ENCODE results near the gene OR5AS1.
"Not testable (repeated sequence)": the region's sequence is repeated elsewhere in the genome, so short reads cannot be mapped to it uniquely, and the experiment has no call there.

OR5AS1 gene

DNA sequence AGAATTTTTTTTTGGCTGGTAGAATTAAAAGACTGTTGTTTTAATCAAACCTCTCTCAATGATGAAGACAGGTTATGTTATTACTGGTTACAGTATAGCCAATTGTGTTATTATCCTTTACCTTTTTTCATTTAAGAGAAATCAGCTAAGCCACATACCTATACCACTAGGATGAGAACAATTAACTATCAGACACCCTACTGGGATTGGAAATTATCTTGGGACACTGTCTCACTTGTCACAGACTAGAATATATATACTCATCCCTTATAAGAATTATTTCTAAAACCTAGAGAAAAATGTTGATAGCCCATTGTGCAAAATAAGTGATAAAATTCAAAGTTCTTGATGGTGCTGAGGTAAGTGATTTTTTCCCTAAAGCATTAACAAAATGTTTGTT is at the start of gene OR5AS1:
Gene OR5AS1 (plus strand): TSS at position 301 of the 400 bp plus-strand sequence. CDS start 2,765 bp downstream, outside the sequence.
- DNase-seq (ENCODE audit: low spot score), result no peak

DNA sequence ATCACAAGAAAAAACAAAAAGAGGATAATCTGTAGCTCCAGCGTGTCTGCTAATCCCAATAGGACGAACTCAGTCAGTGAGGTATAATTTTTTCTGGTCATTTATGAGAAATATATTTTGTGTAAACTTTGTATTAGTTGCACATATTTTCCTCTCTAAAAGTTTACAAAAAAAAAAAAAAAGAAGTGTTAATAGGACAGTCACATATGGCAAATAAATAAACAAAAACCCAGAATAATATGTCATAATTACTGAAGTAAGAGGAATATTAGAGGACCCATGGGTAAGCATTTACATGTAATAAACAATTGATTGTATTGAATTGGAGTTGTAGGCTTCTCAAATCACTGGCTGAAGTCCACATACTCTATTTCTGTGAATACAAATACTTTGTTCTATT is 32.9 kb upstream of the OR5AS1 start, which contains the start of gene OR5F1:
Gene OR5F1 (minus strand): TSS at position 101 of the 400 bp plus-strand sequence. CDS start 0 bp downstream, at position 101.
- DNase-seq (ENCODE audit: low spot score), result no peak

DNA sequence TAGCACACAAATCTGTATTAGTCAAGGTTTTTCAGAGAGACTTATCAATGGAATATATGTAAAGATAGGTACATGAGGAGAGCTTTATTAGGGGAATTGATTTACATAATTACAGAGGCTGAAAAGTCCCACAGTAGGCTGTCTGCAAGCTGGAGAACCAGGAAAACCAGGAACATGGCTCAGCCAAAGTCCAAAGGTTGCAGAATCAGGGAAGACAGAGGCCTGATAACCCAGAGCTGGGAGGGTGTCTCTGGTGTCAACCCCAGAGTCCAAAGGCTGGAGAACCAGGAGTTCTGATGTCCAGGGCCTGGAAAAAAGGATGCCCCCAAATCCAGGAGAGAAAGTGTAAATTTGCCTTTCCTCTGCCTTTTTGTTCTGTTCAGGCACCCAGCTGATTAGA is 16.7 kb upstream of the OR5AS1 start:
- no peak for DNase-seq (ENCODE audit: low spot score)

DNA sequence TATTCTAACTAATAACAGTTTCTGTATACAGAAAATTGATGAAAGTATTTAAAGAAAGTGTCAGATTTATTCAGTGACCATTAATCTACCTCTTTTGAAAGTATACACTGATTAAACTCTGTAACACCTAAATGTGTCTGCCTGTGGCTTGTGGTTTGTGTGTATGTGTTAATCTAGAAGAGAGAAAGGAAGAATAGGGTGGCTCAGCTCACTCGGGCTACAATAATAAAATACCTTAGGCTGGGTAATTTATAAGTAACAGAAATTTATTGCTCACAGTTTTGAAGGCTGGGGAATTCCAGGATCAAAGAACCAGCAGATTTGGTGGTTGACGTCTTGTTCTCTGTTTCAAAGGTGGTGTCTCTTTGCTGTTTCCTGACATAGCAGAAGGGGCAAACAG is 13.6 kb upstream of the OR5AS1 start:
- no peak for DNase-seq (ENCODE audit: low spot score)

DNA sequence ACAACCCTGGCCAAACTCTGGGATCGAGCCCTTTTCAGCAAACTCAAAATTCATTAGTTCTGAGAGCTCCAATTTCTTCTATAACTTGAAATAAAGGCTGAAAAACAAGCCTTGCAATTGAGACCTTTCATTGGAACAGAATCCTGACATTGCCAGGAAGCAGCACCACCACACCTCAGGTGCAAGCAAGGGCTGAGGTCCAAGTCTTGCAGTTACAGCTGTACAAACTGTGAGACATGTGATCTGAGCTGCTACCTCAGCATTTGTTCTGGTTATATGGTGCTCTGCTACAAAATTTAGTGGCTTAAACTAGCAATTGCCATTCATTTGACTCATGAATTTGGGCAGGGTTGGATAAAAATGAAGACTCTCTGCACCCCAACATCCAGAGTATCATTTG is 18.1 kb downstream of the OR5AS1 start:
- DNase-seq (ENCODE audit: low spot score), result no peak

DNA sequence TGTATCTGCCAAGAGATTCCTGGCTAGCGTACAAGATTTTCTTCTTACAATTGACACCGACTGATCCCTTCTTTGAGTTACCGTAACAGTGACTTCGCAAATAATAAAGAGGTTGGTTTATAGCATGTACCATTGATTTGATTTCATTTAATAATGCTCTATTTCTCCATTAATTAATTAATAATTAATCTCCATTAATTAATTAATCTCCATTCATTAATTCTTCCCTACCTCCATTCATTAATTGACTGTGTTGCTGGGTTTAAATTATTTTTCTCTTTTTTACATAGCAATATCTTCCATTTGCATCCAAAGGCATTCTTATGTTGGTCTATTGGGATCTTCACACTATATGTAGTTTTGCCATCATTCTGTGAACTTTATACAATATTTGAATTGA is 21.0 kb downstream of the OR5AS1 start:
- DNase-seq (ENCODE audit: low spot score), result no peak

DNA sequence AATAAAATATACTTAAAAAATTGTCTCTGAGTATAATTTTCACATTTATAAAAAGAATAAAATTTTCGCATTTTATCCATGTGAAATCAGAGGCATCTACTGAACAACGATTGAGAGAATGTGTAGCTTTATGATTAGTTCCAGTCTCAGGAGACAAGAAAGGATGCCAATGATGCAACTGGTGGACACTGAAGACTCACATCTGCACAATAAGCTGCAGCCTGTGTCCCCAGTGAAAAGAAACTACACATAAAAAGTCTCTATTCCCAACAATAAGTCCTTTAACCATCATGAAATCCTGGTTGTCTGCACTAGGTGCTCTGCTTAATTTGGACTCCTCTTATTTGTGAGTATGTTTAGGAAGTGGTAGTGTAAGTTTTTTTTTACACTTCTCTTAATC is 22.0 kb downstream of the OR5AS1 start:
- no peak for DNase-seq (ENCODE audit: low spot score)

DNA sequence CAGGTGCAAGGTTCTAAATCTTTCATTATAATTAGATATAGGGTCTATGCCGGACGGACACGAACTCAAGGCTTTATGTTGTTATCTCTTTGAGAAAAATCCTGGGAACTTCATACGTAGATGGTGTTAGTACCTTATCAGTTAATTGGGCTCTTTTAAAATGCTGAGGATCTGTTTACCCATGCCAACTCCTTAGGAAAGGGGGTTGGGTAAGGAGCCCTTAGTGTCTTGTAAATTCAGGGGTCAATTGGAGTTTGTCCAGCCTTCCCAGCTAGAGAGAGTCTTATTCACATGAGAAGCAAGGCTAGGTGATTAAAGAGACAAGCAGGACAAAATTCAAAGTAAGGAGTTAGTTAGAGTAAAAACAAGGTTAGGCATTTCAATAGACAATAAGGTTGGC is 28.9 kb downstream of the OR5AS1 start:
- not testable (repeated sequence) for DNase-seq (ENCODE audit: low spot score)

DNA sequence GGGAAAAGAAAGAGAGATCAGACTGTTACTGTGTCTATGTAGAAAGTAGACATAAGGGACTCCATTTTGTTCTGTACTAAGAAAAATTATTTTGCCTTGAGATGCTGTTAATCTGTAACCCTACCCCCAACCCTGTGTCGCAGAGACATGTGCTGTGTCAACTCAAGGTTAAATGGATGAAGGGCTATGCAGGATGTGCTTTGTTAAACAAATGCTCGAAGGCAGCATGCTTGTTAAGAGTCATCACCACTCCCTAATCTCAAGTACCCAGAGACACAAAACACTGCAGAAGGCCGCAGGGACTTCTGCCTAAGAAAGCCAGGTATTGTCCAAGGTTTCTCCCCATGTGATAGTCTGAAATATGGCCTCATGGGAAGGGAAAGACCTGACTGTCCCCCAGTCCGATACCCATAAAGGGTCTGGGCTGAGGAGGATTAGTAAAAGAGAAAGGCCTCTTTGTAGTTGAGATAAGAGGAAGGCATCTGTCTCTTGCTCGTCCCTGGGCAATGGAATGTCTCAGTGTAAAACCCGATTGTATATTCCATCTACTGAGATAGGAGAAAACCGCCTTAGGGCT is 30.3 kb downstream of the OR5AS1 start:
- not testable (repeated sequence) for DNase-seq (ENCODE audit: low spot score)

DNA sequence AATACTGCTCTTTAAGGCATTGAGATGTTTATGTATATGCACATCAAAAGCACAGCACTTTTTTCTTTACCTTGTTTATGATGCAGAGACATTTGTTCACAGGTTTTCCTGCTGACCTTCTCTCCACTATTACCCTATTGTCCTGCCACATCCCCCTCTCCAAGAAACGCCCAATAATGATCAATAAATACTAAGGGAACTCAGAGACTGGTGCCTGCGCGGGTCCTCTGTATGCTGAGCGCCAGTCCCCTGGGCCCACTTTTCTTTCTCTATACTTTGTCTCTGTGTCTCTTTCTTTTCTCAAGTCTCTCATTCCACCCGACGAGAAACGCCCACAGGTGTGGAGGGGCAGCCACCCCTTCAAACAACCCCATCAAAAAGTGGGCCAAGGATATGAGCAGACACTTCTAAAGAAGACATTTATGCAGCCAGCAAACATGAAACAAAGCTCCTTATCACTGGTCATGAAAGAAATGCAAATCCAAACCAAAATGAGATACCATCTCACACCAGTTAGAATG is 30.9 kb downstream of the OR5AS1 start:
- DNase-seq (ENCODE audit: low spot score), result not testable (repeated sequence)

DNA sequence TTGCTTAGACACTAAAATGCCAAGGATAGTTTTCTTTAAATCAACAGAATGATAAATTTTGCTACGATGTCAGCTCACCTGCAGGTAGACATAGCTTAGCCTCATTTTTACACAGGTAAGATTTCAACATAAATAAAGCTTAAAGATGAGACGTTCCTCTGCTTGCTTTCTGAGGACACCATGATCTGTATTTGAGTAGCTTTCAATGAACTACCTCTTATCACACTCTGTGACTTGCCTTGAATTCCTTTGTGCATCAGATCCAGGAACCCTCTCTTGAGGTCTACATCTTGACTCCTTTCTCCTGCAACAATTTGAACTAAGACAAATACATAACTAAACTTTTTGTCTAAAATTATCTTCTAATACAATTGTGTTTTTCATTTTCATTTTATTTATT is 39.5 kb downstream of the OR5AS1 start:
- DNase-seq (ENCODE audit: low spot score), result no peak
